GM23338 (cell line): ENCODE measurements around the gene RAB12. TPM values are rescaled to one million over a fixed set of nuclear protein-coding genes. Genes with fewer than 3 reads are reported as not detected.
A peak's percentile ranks its signal among the peaks of the same experiment; 100 is the strongest.

ENCODE experiments used
- ATAC-seq: fragments of 200-7000 bp; cut with Tn5 transposase; 3 replicates; pipeline ENCODE4 v1.9.1; 2020
- DNase-seq: peaks from one replicate; pipeline ENCODE4 v3.0.0-alpha.2; 2015; ENCODE audit warnings: low spot score
- H2AFZ ChIP-seq: fragments of 200-600 bp; sonication (generic); 2 replicates; pipeline ENCODE4 v1.8.0; 2016; ENCODE audit warnings: antibody characterized with exemption, mild to moderate bottlenecking, moderate library complexity
- H3F3A ChIP-seq: fragments of 200-600 bp; sonication (generic); replicated peaks from 2 replicates; pipeline ENCODE4 v1.8.0; 2017; ENCODE audit warnings: antibody characterized with exemption, mixed run types, low read depth
- H3K27ac ChIP-seq: fragments of 200-600 bp; sonication (generic); 2 replicates; pipeline ENCODE4 v1.6.1; 2016; ENCODE audit warnings: low read depth
- H3K27me3 ChIP-seq: fragments of 200-600 bp; sonication (generic); 2 replicates; pipeline ENCODE4 v1.8.0; 2016; ENCODE audit warnings: mild to moderate bottlenecking, mixed run types, moderate library complexity; ENCODE audit not compliant: insufficient read depth
- H3K36me3 ChIP-seq: fragments of 200-600 bp; sonication (generic); 2 replicates; pipeline ENCODE4 v1.8.0; 2016; ENCODE audit warnings: mild to moderate bottlenecking; ENCODE audit not compliant: insufficient read depth
- H3K4me1 ChIP-seq: fragments of 200-600 bp; sonication (generic); 2 replicates; pipeline ENCODE4 v1.8.0; 2016; ENCODE audit warnings: mild to moderate bottlenecking, moderate library complexity; ENCODE audit not compliant: insufficient read depth
- H3K4me2 ChIP-seq: fragments of 200-600 bp; sonication (generic); 2 replicates; pipeline ENCODE4 v1.7.1; 2017; ENCODE audit warnings: mixed run types
- H3K4me3 ChIP-seq: fragments of 200-600 bp; sonication (generic); 2 replicates; pipeline ENCODE4 v1.6.1; 2016; ENCODE audit warnings: mixed run types
- H3K79me2 ChIP-seq: fragments of 200-600 bp; sonication (generic); replicated peaks from 2 replicates; pipeline ENCODE4 v1.8.0; 2017; ENCODE audit warnings: mild to moderate bottlenecking; ENCODE audit not compliant: insufficient read depth
- H3K9me2 ChIP-seq: fragments of 200-600 bp; sonication (generic); 2 replicates; pipeline ENCODE4 v1.8.0; 2017; ENCODE audit not compliant: insufficient read depth
- H4K20me1 ChIP-seq: fragments of 200-600 bp; sonication (generic); replicated peaks from 2 replicates; pipeline ENCODE4 v1.8.0; 2017; ENCODE audit warnings: mild to moderate bottlenecking; ENCODE audit not compliant: insufficient read depth
- H3K27ac Mint-ChIP-seq: 2 replicates; pipeline ENCODE4 v1.8.0; 2020; ENCODE audit warnings: inconsistent platforms, mild to moderate bottlenecking, moderate library complexity, mixed read lengths
- H3K27me3 Mint-ChIP-seq: 3 replicates; pipeline ENCODE4 v1.8.0; 2022; ENCODE audit warnings: low read depth, mild to moderate bottlenecking, moderate library complexity, mixed read lengths, inconsistent platforms; ENCODE audit not compliant: insufficient read depth, poor library complexity
- H3K36me3 Mint-ChIP-seq: 3 replicates; pipeline ENCODE4 v1.8.0; 2021; ENCODE audit warnings: low read depth, mild to moderate bottlenecking, inconsistent platforms, moderate library complexity, mixed read lengths
- H3K4me1 Mint-ChIP-seq: 3 replicates; pipeline ENCODE4 v1.8.0; 2020; ENCODE audit warnings: mild to moderate bottlenecking, inconsistent platforms, mixed read lengths
- H3K4me3 Mint-ChIP-seq: 3 replicates; pipeline ENCODE4 v1.8.0; 2021; ENCODE audit warnings: moderate library complexity, mild to moderate bottlenecking, inconsistent platforms, mixed read lengths
- H3K9me3 Mint-ChIP-seq: 3 replicates; pipeline ENCODE4 v1.8.0; 2020; ENCODE audit warnings: moderate library complexity, mild to moderate bottlenecking, inconsistent platforms, mixed read lengths
- EZH2phosphoT487 ChIP-seq: fragments of 200-600 bp; sonication (generic); IDR thresholded peaks from one replicate; pipeline ENCODE4 v1.8.1; 2018; ENCODE audit warnings: antibody characterized with exemption; ENCODE audit not compliant: unreplicated experiment
- POLR2AphosphoS5 ChIP-seq: IDR thresholded peaks from 2 replicates; pipeline ENCODE4 v1.6.1; 2016; ENCODE audit warnings: antibody characterized with exemption, low read depth
- REST ChIP-seq: IDR thresholded peaks from one replicate; pipeline ENCODE4 v1.6.1; 2018; ENCODE audit warnings: antibody characterized with exemption; ENCODE audit not compliant: unreplicated experiment
- STAT1 ChIP-seq: IDR thresholded peaks from one replicate; pipeline ENCODE4 v1.6.1; 2016; ENCODE audit warnings: antibody characterized with exemption; ENCODE audit not compliant: unreplicated experiment
- ZNF114 ChIP-seq: fragments of 250-450 bp; sonication (Bioruptor Pico); IDR thresholded peaks from 2 replicates; pipeline ENCODE4 v1.5.0; 2020; ENCODE audit warnings: mild to moderate bottlenecking, moderate library complexity
- polyA plus RNA-seq: library from polyadenylated mRNA; unstranded; fragments of >200 nt; fragmentation: Nextera tagmentation; extraction: Ambion mirVana; gene quantifications from 2 replicates; pipeline ENCODE4 v1.2.1, GENCODE V29; 2016
- total RNA-seq: library from RNA; depleted of rRNA; stranded (reverse); fragments of >200 nt; shearing (Covaris generic); gene quantifications from 2 replicates; pipeline ENCODE4 v1.2.3, GENCODE V29; 2014
- TF ChIP-seq, protein P1 (sequence below), 2 experiments: fragments of 200-600 bp in 1 of 2; sonication (generic) in 1 of 2; conservative IDR thresholded peaks; 2 replicates each; pipeline versions ENCODE4 v1.5.1 to v1.6.1; 2016 to 2017; ENCODE audit warnings: antibody characterized with exemption in 2 of 2, low read depth in 2 of 2, mild to moderate bottlenecking in 2 of 2, moderate library complexity in 1 of 2
- TF ChIP-seq, protein P2 (sequence below): IDR thresholded peaks from 2 replicates; pipeline ENCODE4 v1.6.1; 2016; ENCODE audit warnings: antibody characterized with exemption
- TF ChIP-seq, protein P3 (sequence below): fragments of 250-450 bp; sonication (Bioruptor Pico); IDR thresholded peaks from 2 replicates; pipeline ENCODE4 v1.5.0; 2020; ENCODE audit warnings: mild to moderate bottlenecking, moderate library complexity

Gene RAB12
- total and polyA plus RNA-seq, 2 experiments from 2014 or later: 16.7 to 80.4 TPM

DNA sequence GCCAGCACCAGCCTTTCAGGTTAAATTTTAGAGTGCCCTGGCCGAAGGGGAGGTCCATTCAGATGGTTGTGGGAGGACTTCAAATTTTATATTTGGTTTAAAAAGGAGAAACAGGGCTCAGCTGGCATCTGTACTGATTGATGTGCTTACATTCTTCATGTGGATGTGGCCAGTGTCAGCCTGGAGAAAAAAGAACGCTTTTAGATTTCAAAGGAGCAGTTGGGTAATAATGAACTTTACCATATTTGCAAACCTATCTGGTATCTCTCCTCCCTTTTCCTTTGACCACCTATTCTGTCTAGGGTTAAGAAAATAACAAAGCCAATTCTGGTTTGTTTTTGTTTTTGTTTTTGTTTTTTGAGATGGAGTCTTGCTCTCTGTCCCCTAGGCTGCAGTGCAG, 21.3 kb downstream of the RAB12 start:
- Histone ChIP-seq H3K36me3 (peaks cover 22% of the 10 kb centered on the region), H4K20me1 (no peaks in the 10 kb centered on the region), H3K79me2 (peaks cover 93% of the 10 kb centered on the region), H3F3A (no peaks in the 10 kb centered on the region), H3K9me2 (no peaks in the 10 kb centered on the region), H3K4me3 (peak overlapping the region; percentile 1; the same call in 1 of the 2 replicates), H2AFZ (no peak overlapping the region), H3K27ac (peak overlapping the region; percentile 35; the same call in 1 of the 2 replicates), H3K4me1 (peaks cover 60% of the 10 kb centered on the region), H3K4me2 (peak overlapping the region; percentile 14; the same call in 1 of the 2 replicates), H3K27me3 (no peaks in the 10 kb centered on the region)
- DNase-seq (no peak), ATAC-seq (no peak)
- peaks cover 77% of the 10 kb centered on the region for H3K4me1 Mint-ChIP-seq
- TF ChIP-seq STAT1 (no peak), ZNF114 (no peak), POLR2AphosphoS5 (no peak), REST (no peak), EZH2phosphoT487 (no peak)
- TF ChIP-seq, protein P1, sequence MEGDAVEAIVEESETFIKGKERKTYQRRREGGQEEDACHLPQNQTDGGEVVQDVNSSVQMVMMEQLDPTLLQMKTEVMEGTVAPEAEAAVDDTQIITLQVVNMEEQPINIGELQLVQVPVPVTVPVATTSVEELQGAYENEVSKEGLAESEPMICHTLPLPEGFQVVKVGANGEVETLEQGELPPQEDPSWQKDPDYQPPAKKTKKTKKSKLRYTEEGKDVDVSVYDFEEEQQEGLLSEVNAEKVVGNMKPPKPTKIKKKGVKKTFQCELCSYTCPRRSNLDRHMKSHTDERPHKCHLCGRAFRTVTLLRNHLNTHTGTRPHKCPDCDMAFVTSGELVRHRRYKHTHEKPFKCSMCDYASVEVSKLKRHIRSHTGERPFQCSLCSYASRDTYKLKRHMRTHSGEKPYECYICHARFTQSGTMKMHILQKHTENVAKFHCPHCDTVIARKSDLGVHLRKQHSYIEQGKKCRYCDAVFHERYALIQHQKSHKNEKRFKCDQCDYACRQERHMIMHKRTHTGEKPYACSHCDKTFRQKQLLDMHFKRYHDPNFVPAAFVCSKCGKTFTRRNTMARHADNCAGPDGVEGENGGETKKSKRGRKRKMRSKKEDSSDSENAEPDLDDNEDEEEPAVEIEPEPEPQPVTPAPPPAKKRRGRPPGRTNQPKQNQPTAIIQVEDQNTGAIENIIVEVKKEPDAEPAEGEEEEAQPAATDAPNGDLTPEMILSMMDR (conservative IDR thresholded peaks at IDR 0.05; ENCODE audit: low read depth in 2 of 2): no peak
- TF ChIP-seq, protein P2, sequence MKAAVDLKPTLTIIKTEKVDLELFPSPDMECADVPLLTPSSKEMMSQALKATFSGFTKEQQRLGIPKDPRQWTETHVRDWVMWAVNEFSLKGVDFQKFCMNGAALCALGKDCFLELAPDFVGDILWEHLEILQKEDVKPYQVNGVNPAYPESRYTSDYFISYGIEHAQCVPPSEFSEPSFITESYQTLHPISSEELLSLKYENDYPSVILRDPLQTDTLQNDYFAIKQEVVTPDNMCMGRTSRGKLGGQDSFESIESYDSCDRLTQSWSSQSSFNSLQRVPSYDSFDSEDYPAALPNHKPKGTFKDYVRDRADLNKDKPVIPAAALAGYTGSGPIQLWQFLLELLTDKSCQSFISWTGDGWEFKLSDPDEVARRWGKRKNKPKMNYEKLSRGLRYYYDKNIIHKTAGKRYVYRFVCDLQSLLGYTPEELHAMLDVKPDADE: no peak
- TF ChIP-seq, protein P3, sequence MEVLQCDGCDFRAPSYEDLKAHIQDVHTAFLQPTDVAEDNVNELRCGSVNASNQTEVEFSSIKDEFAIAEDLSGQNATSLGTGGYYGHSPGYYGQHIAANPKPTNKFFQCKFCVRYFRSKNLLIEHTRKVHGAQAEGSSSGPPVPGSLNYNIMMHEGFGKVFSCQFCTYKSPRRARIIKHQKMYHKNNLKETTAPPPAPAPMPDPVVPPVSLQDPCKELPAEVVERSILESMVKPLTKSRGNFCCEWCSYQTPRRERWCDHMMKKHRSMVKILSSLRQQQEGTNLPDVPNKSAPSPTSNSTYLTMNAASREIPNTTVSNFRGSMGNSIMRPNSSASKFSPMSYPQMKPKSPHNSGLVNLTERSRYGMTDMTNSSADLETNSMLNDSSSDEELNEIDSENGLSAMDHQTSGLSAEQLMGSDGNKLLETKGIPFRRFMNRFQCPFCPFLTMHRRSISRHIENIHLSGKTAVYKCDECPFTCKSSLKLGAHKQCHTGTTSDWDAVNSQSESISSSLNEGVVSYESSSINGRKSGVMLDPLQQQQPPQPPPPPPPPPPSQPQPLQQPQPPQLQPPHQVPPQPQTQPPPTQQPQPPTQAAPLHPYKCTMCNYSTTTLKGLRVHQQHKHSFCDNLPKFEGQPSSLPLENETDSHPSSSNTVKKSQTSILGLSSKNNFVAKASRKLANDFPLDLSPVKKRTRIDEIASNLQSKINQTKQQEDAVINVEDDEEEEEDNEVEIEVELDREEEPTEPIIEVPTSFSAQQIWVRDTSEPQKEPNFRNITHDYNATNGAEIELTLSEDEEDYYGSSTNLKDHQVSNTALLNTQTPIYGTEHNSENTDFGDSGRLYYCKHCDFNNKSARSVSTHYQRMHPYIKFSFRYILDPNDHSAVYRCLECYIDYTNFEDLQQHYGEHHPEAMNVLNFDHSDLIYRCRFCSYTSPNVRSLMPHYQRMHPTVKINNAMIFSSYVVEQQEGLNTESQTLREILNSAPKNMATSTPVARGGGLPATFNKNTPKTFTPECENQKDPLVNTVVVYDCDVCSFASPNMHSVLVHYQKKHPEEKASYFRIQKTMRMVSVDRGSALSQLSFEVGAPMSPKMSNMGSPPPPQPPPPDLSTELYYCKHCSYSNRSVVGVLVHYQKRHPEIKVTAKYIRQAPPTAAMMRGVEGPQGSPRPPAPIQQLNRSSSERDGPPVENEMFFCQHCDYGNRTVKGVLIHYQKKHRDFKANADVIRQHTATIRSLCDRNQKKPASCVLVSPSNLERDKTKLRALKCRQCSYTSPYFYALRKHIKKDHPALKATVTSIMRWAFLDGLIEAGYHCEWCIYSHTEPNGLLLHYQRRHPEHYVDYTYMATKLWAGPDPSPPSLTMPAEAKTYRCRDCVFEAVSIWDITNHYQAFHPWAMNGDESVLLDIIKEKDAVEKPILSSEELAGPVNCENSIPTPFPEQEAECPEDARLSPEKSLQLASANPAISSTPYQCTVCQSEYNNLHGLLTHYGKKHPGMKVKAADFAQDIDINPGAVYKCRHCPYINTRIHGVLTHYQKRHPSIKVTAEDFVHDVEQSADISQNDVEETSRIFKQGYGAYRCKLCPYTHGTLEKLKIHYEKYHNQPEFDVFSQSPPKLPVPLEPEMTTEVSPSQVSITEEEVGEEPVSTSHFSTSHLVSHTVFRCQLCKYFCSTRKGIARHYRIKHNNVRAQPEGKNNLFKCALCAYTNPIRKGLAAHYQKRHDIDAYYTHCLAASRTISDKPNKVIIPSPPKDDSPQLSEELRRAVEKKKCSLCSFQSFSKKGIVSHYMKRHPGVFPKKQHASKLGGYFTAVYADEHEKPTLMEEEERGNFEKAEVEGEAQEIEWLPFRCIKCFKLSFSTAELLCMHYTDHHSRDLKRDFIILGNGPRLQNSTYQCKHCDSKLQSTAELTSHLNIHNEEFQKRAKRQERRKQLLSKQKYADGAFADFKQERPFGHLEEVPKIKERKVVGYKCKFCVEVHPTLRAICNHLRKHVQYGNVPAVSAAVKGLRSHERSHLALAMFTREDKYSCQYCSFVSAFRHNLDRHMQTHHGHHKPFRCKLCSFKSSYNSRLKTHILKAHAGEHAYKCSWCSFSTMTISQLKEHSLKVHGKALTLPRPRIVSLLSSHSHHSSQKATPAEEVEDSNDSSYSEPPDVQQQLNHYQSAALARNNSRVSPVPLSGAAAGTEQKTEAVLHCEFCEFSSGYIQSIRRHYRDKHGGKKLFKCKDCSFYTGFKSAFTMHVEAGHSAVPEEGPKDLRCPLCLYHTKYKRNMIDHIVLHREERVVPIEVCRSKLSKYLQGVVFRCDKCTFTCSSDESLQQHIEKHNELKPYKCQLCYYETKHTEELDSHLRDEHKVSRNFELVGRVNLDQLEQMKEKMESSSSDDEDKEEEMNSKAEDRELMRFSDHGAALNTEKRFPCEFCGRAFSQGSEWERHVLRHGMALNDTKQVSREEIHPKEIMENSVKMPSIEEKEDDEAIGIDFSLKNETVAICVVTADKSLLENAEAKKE (CRISPR knock-in tag): no peak
- no peaks in the 10 kb centered on the region for H3K9me3 Mint-ChIP-seq
- H3K36me3 Mint-ChIP-seq: peaks cover 86% of the 10 kb centered on the region
- H3K27me3 Mint-ChIP-seq: peaks cover 3% of the 10 kb centered on the region
- peak overlapping the region; percentile 93 for H3K27ac Mint-ChIP-seq
- H3K4me3 Mint-ChIP-seq: 0 out of 3 replicates have a peak overlapping the region, but pooled peaks have one; percentile 27
